ENCODE results near the gene CSPG4. TPM values are rescaled to one million over a fixed set of nuclear protein-coding genes. Genes with fewer than 3 reads are reported as not detected.

CSPG4 gene
- total and polyA plus RNA-seq, 2 of the 13 experiments (the other 11 are each of a cell fraction or from before 2014, with no cell fraction given) = 0.01 to 0.04 TPM

DNA sequence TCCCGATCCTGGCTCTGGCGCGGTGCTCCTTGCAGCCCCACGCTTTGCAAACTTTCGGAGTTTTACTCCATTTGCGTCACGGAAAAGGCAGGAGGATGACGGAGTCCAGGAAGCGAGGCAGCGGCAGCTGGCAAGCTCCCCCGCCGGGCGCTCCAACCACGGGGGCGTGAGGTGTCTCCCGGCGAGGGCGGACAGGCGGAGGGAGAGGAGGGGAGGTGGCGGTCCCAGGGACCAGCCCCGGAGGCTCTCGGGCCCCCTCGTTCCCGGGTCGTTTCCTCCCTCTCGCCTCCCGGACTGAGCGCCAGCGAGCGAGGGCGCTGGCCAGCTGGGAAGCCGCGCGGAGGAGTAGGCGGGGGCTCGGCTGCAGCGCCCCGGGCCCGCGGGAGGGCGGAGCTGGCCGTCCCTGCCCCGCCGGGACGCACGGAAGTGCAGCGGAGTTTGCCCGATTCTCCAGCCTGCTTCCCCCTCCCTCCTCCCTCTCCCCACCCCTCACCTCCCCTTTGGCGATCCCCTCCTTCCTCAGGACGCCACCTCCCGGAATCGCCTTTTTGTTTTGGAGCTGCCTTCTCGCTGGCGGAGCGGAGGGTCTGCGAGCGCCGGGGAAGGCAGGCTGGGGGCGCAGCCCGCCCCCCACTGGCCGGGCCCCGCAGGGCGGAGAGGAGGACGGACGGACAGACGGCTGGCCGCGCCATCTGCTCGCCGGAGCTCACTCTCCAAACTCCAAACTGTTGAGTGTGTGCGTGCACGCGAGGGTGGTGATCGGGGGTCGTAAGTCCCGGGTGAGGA, 65.1 kb downstream of the CSPG4 start, which contains the start of gene SNX33 (continued):
- TF ChIP-seq YEATS4 (CRISPR knock-in tag; IDR thresholded peaks at IDR 0.05; ENCODE audit: borderline replicate concordance) (peak; percentile 22; the same call in 1 of the 2 replicates), RBM22 (optimal IDR thresholded peaks at IDR 0.05; ENCODE audit: low read length) (no peak), RCOR2 (CRISPR knock-in tag; IDR thresholded peaks at IDR 0.05) (0 out of 2 replicates have a peak, but pooled peaks have one; percentile 22), ZNF10 (CRISPR knock-in tag; IDR thresholded peaks at IDR 0.05; ENCODE audit: borderline replicate concordance, low read depth) (no peak), BRD4 (CRISPR knock-in tag; IDR thresholded peaks at IDR 0.05) (no peak), MXD4 (CRISPR knock-in tag; IDR thresholded peaks at IDR 0.05) (0 out of 2 replicates have a peak, but pooled peaks have one; percentile 25), ZNF724P (CRISPR knock-in tag; IDR thresholded peaks at IDR 0.05; ENCODE audit: borderline replicate concordance) (no peak), HOXA7 (CRISPR knock-in tag; IDR thresholded peaks at IDR 0.05) (peak; percentile 65; the same call in 1 of the 2 replicates), NFE2 (CRISPR knock-in tag; IDR thresholded peaks at IDR 0.05) (no peak), RELA (CRISPR knock-in tag; IDR thresholded peaks at IDR 0.05) (no peak), ZBTB21 (CRISPR knock-in tag; IDR thresholded peaks at IDR 0.05) (peak; percentile 57), EHMT2 (IDR thresholded peaks at IDR 0.05; ENCODE audit: borderline replicate concordance, low read depth, low read length) (no peak), ZSCAN31 (CRISPR knock-in tag; IDR thresholded peaks at IDR 0.05; ENCODE audit: low read depth) (peak; percentile 18; the same call in 1 of the 2 replicates), ZNF776 (CRISPR knock-in tag; IDR thresholded peaks at IDR 0.05) (peak; percentile 69; the same call in 1 of the 2 replicates), ZNF124 (CRISPR knock-in tag; IDR thresholded peaks at IDR 0.05) (0 out of 2 replicates have a peak, but pooled peaks have one; percentile 7), GZF1 (CRISPR knock-in tag; IDR thresholded peaks at IDR 0.05) (0 out of 2 replicates have a peak, but pooled peaks have one; percentile 35), KDM1A (CRISPR knock-in tag; IDR thresholded peaks at IDR 0.05) (no peak), SPEN (CRISPR knock-in tag; IDR thresholded peaks at IDR 0.05; ENCODE audit: low read depth) (peak; percentile 75; the same call in 1 of the 2 replicates), ZNF761 (CRISPR knock-in tag; conservative IDR thresholded peaks at IDR 0.05) (no peak), FOXJ3 (CRISPR knock-in tag; IDR thresholded peaks at IDR 0.05; ENCODE audit: borderline replicate concordance) (no peak), ZNF747 (CRISPR knock-in tag; IDR thresholded peaks at IDR 0.05; ENCODE audit: borderline replicate concordance) (no peak), TARDBP (CRISPR knock-in tag; IDR thresholded peaks at IDR 0.05) (peak; percentile 75), ZBTB3 (CRISPR knock-in tag; IDR thresholded peaks at IDR 0.05; ENCODE audit: borderline replicate concordance, low read depth) (no peak; the same call in 1 of the 2 replicates), PHF21A (CRISPR knock-in tag; IDR thresholded peaks at IDR 0.05) (peak; percentile 80), PPARG (CRISPR knock-in tag; conservative IDR thresholded peaks at IDR 0.05) (no peak), ZNF678 (CRISPR knock-in tag; IDR thresholded peaks at IDR 0.05) (no peak), HMGA1 (CRISPR knock-in tag; conservative IDR thresholded peaks at IDR 0.05) (no peak), HCFC1 (IDR thresholded peaks at IDR 0.05; ENCODE audit: low read depth, low read length) (no peak), SRSF9 (IDR thresholded peaks at IDR 0.05; ENCODE audit: borderline replicate concordance, insufficient read depth, low read depth, low read length, poor library complexity, severe bottlenecking) (no peak)
- TF ChIP-seq, protein P1, sequence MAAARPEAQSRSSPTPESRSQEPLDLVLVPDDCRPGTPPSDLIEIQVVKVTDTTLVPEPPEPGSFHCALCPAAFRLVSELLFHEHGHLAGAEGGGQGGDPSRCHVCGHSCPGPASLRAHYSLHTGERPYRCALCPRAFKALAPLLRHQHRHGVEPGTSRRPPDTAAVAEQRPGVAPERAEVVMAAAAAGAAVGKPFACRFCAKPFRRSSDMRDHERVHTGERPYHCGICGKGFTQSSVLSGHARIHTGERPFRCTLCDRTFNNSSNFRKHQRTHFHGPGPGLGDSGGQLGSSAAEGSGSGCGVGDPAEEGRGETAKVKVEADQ (CRISPR knock-in tag; IDR thresholded peaks at IDR 0.05; ENCODE audit: borderline replicate concordance) = 0 out of 2 replicates have a peak, but pooled peaks have one; percentile 7

All from HepG2 (cell line).